Measurements from ENCODE around the gene WDR62. TPM values are rescaled to one million over a fixed set of nuclear protein-coding genes. Genes with fewer than 3 reads are reported as not detected.
A peak's percentile ranks its signal among the peaks of the same experiment; 100 is the strongest.

WDR62 gene
- total RNA-seq, 3 donors from 2014 or later (not counting 1 experiment from before 2014, with no cell fraction given): 3.9 to 5.9 (median 4.8) TPM

- H3K4me3 Mint-ChIP-seq: peak overlapping the region; percentile 14
- Histone ChIP-seq H3K9me3 (ENCODE audit: control insufficient read depth, insufficient read depth, low read length) (no peaks in the 10 kb centered on the region), H3K4me1 (ENCODE audit: control insufficient read depth, insufficient read depth, low read length) (peaks cover 18% of the 10 kb centered on the region), H3K27ac (ENCODE audit: low read length) (no peak overlapping the region), H3K4me3 (ENCODE audit: low read length) (no peak overlapping the region), H3K27me3 (ENCODE audit: control insufficient read depth, insufficient read depth, low read length) (no peaks in the 10 kb centered on the region), H3K36me3 (ENCODE audit: control insufficient read depth, insufficient read depth, low read length) (no peaks in the 10 kb centered on the region)
- H3K27ac Mint-ChIP-seq: peak overlapping the region in 1 of 2 donors; percentile 66
- H3K9me3 Mint-ChIP-seq: no peaks in the 10 kb centered on the region
- ATAC-seq: no peak
- intact Hi-C loops (cut with micrococcal nuclease): loop anchor here (5.0 kb wide), 1 partner anchor 54 kb away; the partner anchor contains the start of gene SDHAF1
- no peak for TF ChIP-seq CTCF (IDR thresholded peaks at IDR 0.05)
- H3K27me3 Mint-ChIP-seq (ENCODE audit: low read depth in 2 of 2): no peaks in the 10 kb centered on the region
- H3K4me1 Mint-ChIP-seq: peaks cover 26 to 27% of the 10 kb centered on the region in 2 donors
- H3K36me3 Mint-ChIP-seq: no peaks in the 10 kb centered on the region
- no peak for DNase-seq
- WGBS (ENCODE audit: insufficient coverage): 82% methylated on average over 3 of the region's 3 CpGs
Measured at GRCh38 chr19:36051236-36051635, 3.5 kb upstream of the WDR62 start.

DNA sequence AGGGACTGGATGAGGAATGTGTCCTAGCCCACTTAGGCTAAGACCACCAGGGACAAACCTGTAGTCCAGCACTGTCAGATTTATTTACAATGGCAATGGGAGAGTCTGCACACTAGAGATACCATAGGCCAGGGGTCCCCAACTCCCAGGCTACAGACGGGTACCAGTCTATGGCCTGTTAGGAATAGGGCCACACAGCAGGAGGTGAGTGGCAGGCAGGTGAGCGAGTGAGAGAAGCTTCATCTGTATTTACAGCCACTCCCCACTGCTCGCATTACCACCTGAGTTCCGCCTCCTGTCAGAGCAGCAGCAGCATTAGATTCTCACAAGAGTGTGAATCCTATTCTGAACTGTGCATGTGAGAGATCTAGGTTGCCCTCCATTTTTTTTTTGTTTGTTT, 3.1 kb upstream of the WDR62 start:
- Histone ChIP-seq H3K9me3 (ENCODE audit: control insufficient read depth, insufficient read depth, low read length) (no peaks in the 10 kb centered on the region), H3K36me3 (ENCODE audit: control insufficient read depth, insufficient read depth, low read length) (no peaks in the 10 kb centered on the region), H3K27ac (ENCODE audit: low read length) (no peak overlapping the region), H3K4me3 (ENCODE audit: low read length) (no peak overlapping the region), H3K27me3 (ENCODE audit: control insufficient read depth, insufficient read depth, low read length) (no peaks in the 10 kb centered on the region), H3K4me1 (ENCODE audit: control insufficient read depth, insufficient read depth, low read length) (peaks cover 18% of the 10 kb centered on the region)
- Mint-ChIP-seq H3K4me1 (peaks cover 26 to 29% of the 10 kb centered on the region in 2 donors), H3K4me3 (peak overlapping the region; percentile 10), H3K27ac (peak overlapping the region in 1 of 2 donors; percentile 66), H3K27me3 (ENCODE audit: low read depth in 2 of 2) (no peaks in the 10 kb centered on the region), H3K36me3 (no peaks in the 10 kb centered on the region), H3K9me3 (no peaks in the 10 kb centered on the region)
- intact Hi-C loops (cut with micrococcal nuclease): loop anchor here (5.0 kb wide), 1 partner anchor 54 kb away; the partner anchor contains the start of gene SDHAF1
- ATAC-seq (no peak), DNase-seq (no peak)
- WGBS (ENCODE audit: insufficient coverage): 93% methylated on average over 4 of the region's 4 CpGs
- TF ChIP-seq CTCF (IDR thresholded peaks at IDR 0.05): no peak

DNA sequence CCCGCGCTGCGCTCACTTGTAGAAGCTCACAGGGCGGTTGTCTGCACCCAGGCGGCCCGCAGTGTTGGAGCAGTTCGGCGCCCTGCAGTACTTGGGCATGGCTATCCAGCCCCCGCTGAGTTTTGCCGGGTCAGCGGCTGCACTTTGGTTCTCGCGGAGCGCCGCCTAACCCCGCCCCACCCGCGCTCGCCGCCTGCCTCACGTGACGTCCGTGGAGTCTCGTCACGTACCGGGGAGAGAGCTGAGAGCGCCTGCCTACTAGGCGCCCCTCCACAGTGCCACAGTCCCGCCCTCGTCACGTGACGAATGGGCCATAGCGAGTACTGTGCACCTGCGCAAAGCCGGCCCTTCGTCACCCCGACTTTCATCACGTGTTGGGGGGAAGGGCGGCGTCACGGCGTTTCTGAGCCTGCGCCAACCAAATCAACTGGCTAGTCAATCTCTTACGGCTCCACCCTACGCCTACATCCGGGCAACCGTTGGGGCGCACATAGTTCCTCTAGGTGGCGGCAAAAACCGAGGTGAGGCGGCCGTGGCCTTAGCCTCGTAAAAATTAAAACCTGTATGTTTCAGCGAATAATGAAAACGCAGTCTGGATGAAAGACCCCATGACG, 471 bp upstream of the WDR62 start, which contains the start of gene THAP8:
Gene THAP8, minus strand, starts transcription at position 167 of the 614 bp plus-strand sequence. Its CDS starts 68 bp downstream, at position 99.
- Histone ChIP-seq H3K27ac (ENCODE audit: low read length) (peak within 1 kb of the TSS; percentile 90), H3K4me1 (ENCODE audit: control insufficient read depth, insufficient read depth, low read length) (peaks cover 18% of the 10 kb centered on the region), H3K9me3 (ENCODE audit: control insufficient read depth, insufficient read depth, low read length) (no peaks in the 10 kb centered on the region), H3K36me3 (ENCODE audit: control insufficient read depth, insufficient read depth, low read length) (no peaks in the 10 kb centered on the region), H3K27me3 (ENCODE audit: control insufficient read depth, insufficient read depth, low read length) (no peaks in the 10 kb centered on the region), H3K4me3 (ENCODE audit: low read length) (peak within 1 kb of the TSS; percentile 85)
- Mint-ChIP-seq H3K4me1 (peaks cover 26 to 29% of the 10 kb centered on the region in 2 donors), H3K36me3 (no peaks in the 10 kb centered on the region), H3K27me3 (ENCODE audit: low read depth in 2 of 2) (no peaks in the 10 kb centered on the region), H3K27ac (peak within 1 kb of the TSS; percentile 93 to 94), H3K9me3 (no peaks in the 10 kb centered on the region), H3K4me3 (peak within 1 kb of the TSS; percentile 98)
- ATAC-seq: peak; percentile 83 to 94 (median 84)
- DNase-seq: peak; percentile 99 to 100
- intact Hi-C loops (cut with micrococcal nuclease): loop anchor here (1.0 to 5.0 kb wide), 6 partner anchors 40 to 160 kb away; partner anchors contain the start of genes ALKBH6, SDHAF1, TBCB and ZNF565
- peak; percentile 66 for TF ChIP-seq CTCF (IDR thresholded peaks at IDR 0.05)
- 0% methylated on average over 56 of the region's 56 CpGs for WGBS (ENCODE audit: insufficient coverage)

Measured in natural killer cell (primary cell).